A549 (cell line): ENCODE results near the gene LY6G6D. TPM values are rescaled to one million over a fixed set of nuclear protein-coding genes. Genes with fewer than 3 reads are reported as not detected.

Source experiments
- ATAC-seq, 2 experiments: fragments of 200-7000 bp in 1 of 2; fragments of >200 bp in 1 of 2; cut with Nextera tagmentation in 1 of 2; cut with Tn5 transposase in 1 of 2; 3 replicates each; pipeline versions ENCODE4 v1.8.0 to v1.9.1; 2018 to 2020; ENCODE audit warnings: mild to moderate bottlenecking in 1 of 2, moderate library complexity in 1 of 2
- CTCF ChIA-PET: fragments of 300-600 bp; sonication (Branson Sonifier 250); formaldehyde crosslinking; extraction: SDS; loops from one replicate; lab custom pipeline; 2021; ENCODE audit warnings: antibody characterized with exemption, inconsistent platforms; lab: Yijun Ruan, JAX
- POLR2A ChIA-PET: fragments of 350-600 bp; formaldehyde crosslinking; extraction: SDS; loops from one replicate; lab custom pipeline; 2021; ENCODE audit warnings: antibody characterized with exemption, inconsistent platforms; lab: Yijun Ruan, JAX
- DNase-seq, 2 experiments: peaks; one replicate each; pipeline versions ENCODE4 v3.0.0 to v3.0.0-alpha.2; 2011 to 2016; ENCODE audit warnings: low read depth in 1 of 2, low spot score in 1 of 2
- FAIRE-seq: peaks from 2 replicates; lab custom pipeline; 2011; peaks lifted over from hg19 to GRCh38; lab: Jason Lieb, UNC
- H3K27ac ChIP-seq, 2 experiments: fragments of >200 bp; sonication (Bioruptor Twin); formaldehyde crosslinking; 3 replicates each; pipeline ENCODE4 v1.5.1; 2016 to 2017
- H3K4me1 ChIP-seq: fragments of >200 bp; sonication (Bioruptor Twin); formaldehyde crosslinking; 3 replicates; pipeline ENCODE4 v1.6.1; 2016
- H3K4me2 ChIP-seq: fragments of >200 bp; sonication (Bioruptor Twin); formaldehyde crosslinking; 3 replicates; pipeline ENCODE4 v1.6.1; 2016
- H3K4me3 ChIP-seq: fragments of >200 bp; sonication (Bioruptor Twin); formaldehyde crosslinking; 3 replicates; pipeline ENCODE4 v1.5.1; 2016
- H3K9me3 ChIP-seq: fragments of >200 bp; sonication (Bioruptor Twin); formaldehyde crosslinking; 3 replicates; pipeline ENCODE4 v1.6.1; 2016
- BHLHE40 ChIP-seq: IDR thresholded peaks from 2 replicates; pipeline ENCODE4 v1.6.1; 2012; ENCODE audit warnings: low read depth, low read length, inconsistent platforms
- EHF ChIP-seq: fragments of 250-450 bp; sonication (Bioruptor Pico); IDR thresholded peaks from 2 replicates; pipeline ENCODE4 v1.5.0; 2020; ENCODE audit warnings: mild to moderate bottlenecking
- EP300 ChIP-seq, 2 experiments: fragments of >200 bp; sonication (Bioruptor Twin); formaldehyde crosslinking; IDR thresholded peaks; 2 replicates in 1 of 2; 3 replicates in 1 of 2; pipeline ENCODE4 v1.6.1; 2016 to 2017
- ESRRA ChIP-seq: fragments of 150-350 bp; IDR thresholded peaks from 2 replicates; pipeline ENCODE4 v1.6.1; 2014; ENCODE audit warnings: mild to moderate bottlenecking, low read length, borderline replicate concordance
- FOSL2 ChIP-seq, 2 experiments: fragments of 450-650 bp in 1 of 2; fragments of >200 bp in 1 of 2; sonication (Bioruptor Twin) in 1 of 2; formaldehyde crosslinking; IDR thresholded peaks; 2 replicates each; pipeline versions ENCODE4 v1.5.0 to v1.6.1; 2016 to 2020; ENCODE audit warnings: mild to moderate bottlenecking in 1 of 2, moderate library complexity in 1 of 2
- GATA3 ChIP-seq: IDR thresholded peaks from 2 replicates; pipeline ENCODE4 v1.6.1; 2012; ENCODE audit warnings: borderline replicate concordance
- KDM1A ChIP-seq: fragments of 200-600 bp; sonication (generic); IDR thresholded peaks from 2 replicates; pipeline ENCODE4 v1.6.1; 2016; ENCODE audit warnings: low read depth, mild to moderate bottlenecking
- MAZ ChIP-seq: fragments of 150-350 bp; IDR thresholded peaks from 2 replicates; pipeline ENCODE4 v1.6.1; 2014; ENCODE audit warnings: antibody characterized with exemption, low read depth, low read length, borderline replicate concordance
- NR3C1 ChIP-seq: fragments of >200 bp; sonication (Bioruptor Twin); formaldehyde crosslinking; IDR thresholded peaks from 3 replicates; pipeline ENCODE4 v1.6.1; 2017
- POLR2AphosphoS2 ChIP-seq: conservative IDR thresholded peaks from 2 replicates; pipeline ENCODE4 v1.6.1; 2012; ENCODE audit warnings: low read length, improper control_type of control experiment, inconsistent platforms
- RARB ChIP-seq: fragments of 250-450 bp; sonication (Bioruptor Pico); IDR thresholded peaks from 2 replicates; pipeline ENCODE4 v1.8.0; 2021; ENCODE audit warnings: mild to moderate bottlenecking, moderate library complexity
- RFX5 ChIP-seq: fragments of 450-650 bp; IDR thresholded peaks from 2 replicates; pipeline ENCODE4 v1.7.1; 2014; ENCODE audit warnings: antibody characterized with exemption, mild to moderate bottlenecking, moderate library complexity
- RNF2 ChIP-seq: fragments of 200-600 bp; sonication (generic); IDR thresholded peaks from 2 replicates; pipeline ENCODE4 v1.6.1; 2016; ENCODE audit warnings: low read depth, mild to moderate bottlenecking, antibody characterized with exemption, moderate library complexity, borderline replicate concordance
- TFCP2L1 ChIP-seq: fragments of 250-450 bp; sonication (Bioruptor Pico); IDR thresholded peaks from 2 replicates; pipeline ENCODE4 v1.5.0; 2021; ENCODE audit warnings: mild to moderate bottlenecking
- ZNF302 ChIP-seq: fragments of 250-450 bp; sonication (Bioruptor Pico); IDR thresholded peaks from 2 replicates; pipeline ENCODE4 v1.9.0; 2021; ENCODE audit warnings: inconsistent platforms, mild to moderate bottlenecking, moderate library complexity
- WGBS: methylation state at CpG from one replicate; pipeline ENCODE4 v1.1.6; 2017; ENCODE audit errors: missing lambda C conversion rate; 5-methylcytosine and 5-hydroxymethylcytosine counted together
- polyA plus RNA-seq, 4 experiments: library from polyadenylated mRNA; depleted of rRNA in 3 of 4; stranded (reverse); fragments of >200 nt; fragmentation: RNase III in 1 of 4; extraction: RNeasy Plus Mini Kit Qiagen cat#74134 plus additional on column Dnase treatment in 1 of 4; gene quantifications; 2 replicates in 3 of 4; 3 replicates in 1 of 4; pipeline ENCODE4 v1.2.3, GENCODE V29; 2011 to 2017
- TF ChIP-seq, protein P1 (sequence below): fragments of 200-600 bp; sonication (generic); IDR thresholded peaks from 2 replicates; pipeline ENCODE4 v1.6.1; 2016; ENCODE audit warnings: antibody characterized with exemption, mild to moderate bottlenecking, moderate library complexity
- TF ChIP-seq, protein P2 (sequence below): fragments of 450-650 bp; IDR thresholded peaks from 2 replicates; pipeline ENCODE4 v1.6.1; 2014; ENCODE audit warnings: antibody characterized with exemption
- TF ChIP-seq, protein P3 (sequence below): IDR thresholded peaks from 2 replicates; pipeline ENCODE4 v1.6.1; 2012; ENCODE audit warnings: low read depth, borderline replicate concordance
- TF ChIP-seq, protein P4 (sequence below): fragments of 250-450 bp; sonication (Bioruptor Pico); IDR thresholded peaks from 2 replicates; pipeline ENCODE4 v1.5.0; 2020; ENCODE audit warnings: low read depth, mild to moderate bottlenecking, moderate library complexity
- TF ChIP-seq, protein P5 (sequence below): IDR thresholded peaks from 2 replicates; pipeline ENCODE4 v1.6.1; 2012
- TF ChIP-seq, protein P6 (sequence below): fragments of 250-450 bp; sonication (Bioruptor Pico); IDR thresholded peaks from 2 replicates; pipeline ENCODE4 v1.5.0; 2021; ENCODE audit warnings: mild to moderate bottlenecking, moderate library complexity, borderline replicate concordance
- TF ChIP-seq, protein P7 (sequence below): fragments of >200 bp; sonication (Bioruptor Twin); formaldehyde crosslinking; IDR thresholded peaks from 2 replicates; pipeline ENCODE4 v1.6.1; 2016
- TF ChIP-seq, protein P8 (sequence below): fragments of >200 bp; sonication (Bioruptor Twin); formaldehyde crosslinking; IDR thresholded peaks from 3 replicates; pipeline ENCODE4 v1.5.1; 2016

Gene LY6G6D
- polyA plus RNA-seq, 2 of the 4 experiments (the other 2 are of a cell fraction) = not detected

DNA sequence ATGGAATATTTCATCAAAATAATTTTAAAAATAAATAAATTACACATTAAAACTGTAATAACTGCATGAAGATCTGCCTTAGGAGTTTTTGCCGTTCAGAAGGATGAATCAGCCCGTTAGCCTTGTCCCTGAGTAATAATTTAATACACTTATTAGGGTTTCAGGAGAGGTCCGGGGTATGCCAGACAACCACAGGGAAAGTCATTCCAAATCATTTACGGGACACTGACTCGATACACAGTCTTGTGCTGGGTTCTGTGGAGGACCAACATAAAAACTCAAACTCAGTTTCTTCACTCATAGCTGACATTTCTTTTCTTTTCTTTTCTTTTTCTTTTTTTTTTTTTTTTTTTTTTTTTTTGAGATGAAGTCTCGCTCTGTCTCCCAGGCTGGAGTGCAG lies 9.2 kb upstream of the LY6G6D start:
- no peak for DNase-seq
- no peak overlapping the region for H3K27ac ChIP-seq
- ChIA-PET CTCF (interaction anchor here (0.6 kb wide), 1 partner anchor 25 kb away, joined by 4 read pairs; the partner anchor contains the start of gene LY6G5C), POLR2A (interaction anchor here (1.2 kb wide), 1 partner anchor 122 kb away, joined by 3 read pairs; the partner anchor contains the start of gene HSPA1B)
- ATAC-seq = no peak
- FAIRE-seq = no peak
- no peaks in the 10 kb centered on the region for H3K9me3 ChIP-seq
- H3K4me2 ChIP-seq = no peak overlapping the region
- H3K4me3 ChIP-seq = no peak overlapping the region
- H3K4me1 ChIP-seq = peaks cover 11% of the 10 kb centered on the region; the same call in 2 of the 3 replicates
- 66% methylated on average over 6 of the region's 6 CpGs for WGBS
- no peak for TF ChIP-seq RARB (CRISPR knock-in tag)
- TF ChIP-seq NR3C1 = no peak
- TF ChIP-seq ZNF302 (CRISPR knock-in tag) = no peak
- no peak for TF ChIP-seq EHF
- TF ChIP-seq, protein P1, sequence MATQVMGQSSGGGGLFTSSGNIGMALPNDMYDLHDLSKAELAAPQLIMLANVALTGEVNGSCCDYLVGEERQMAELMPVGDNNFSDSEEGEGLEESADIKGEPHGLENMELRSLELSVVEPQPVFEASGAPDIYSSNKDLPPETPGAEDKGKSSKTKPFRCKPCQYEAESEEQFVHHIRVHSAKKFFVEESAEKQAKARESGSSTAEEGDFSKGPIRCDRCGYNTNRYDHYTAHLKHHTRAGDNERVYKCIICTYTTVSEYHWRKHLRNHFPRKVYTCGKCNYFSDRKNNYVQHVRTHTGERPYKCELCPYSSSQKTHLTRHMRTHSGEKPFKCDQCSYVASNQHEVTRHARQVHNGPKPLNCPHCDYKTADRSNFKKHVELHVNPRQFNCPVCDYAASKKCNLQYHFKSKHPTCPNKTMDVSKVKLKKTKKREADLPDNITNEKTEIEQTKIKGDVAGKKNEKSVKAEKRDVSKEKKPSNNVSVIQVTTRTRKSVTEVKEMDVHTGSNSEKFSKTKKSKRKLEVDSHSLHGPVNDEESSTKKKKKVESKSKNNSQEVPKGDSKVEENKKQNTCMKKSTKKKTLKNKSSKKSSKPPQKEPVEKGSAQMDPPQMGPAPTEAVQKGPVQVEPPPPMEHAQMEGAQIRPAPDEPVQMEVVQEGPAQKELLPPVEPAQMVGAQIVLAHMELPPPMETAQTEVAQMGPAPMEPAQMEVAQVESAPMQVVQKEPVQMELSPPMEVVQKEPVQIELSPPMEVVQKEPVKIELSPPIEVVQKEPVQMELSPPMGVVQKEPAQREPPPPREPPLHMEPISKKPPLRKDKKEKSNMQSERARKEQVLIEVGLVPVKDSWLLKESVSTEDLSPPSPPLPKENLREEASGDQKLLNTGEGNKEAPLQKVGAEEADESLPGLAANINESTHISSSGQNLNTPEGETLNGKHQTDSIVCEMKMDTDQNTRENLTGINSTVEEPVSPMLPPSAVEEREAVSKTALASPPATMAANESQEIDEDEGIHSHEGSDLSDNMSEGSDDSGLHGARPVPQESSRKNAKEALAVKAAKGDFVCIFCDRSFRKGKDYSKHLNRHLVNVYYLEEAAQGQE = no peak
- no peak for TF ChIP-seq RNF2
- no peak for TF ChIP-seq GATA3
- no peak for TF ChIP-seq TFCP2L1 (CRISPR knock-in tag)
- TF ChIP-seq, protein P2, sequence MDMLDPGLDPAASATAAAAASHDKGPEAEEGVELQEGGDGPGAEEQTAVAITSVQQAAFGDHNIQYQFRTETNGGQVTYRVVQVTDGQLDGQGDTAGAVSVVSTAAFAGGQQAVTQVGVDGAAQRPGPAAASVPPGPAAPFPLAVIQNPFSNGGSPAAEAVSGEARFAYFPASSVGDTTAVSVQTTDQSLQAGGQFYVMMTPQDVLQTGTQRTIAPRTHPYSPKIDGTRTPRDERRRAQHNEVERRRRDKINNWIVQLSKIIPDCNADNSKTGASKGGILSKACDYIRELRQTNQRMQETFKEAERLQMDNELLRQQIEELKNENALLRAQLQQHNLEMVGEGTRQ = no peak
- TF ChIP-seq, protein P3, sequence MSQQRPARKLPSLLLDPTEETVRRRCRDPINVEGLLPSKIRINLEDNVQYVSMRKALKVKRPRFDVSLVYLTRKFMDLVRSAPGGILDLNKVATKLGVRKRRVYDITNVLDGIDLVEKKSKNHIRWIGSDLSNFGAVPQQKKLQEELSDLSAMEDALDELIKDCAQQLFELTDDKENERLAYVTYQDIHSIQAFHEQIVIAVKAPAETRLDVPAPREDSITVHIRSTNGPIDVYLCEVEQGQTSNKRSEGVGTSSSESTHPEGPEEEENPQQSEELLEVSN = no peak
- no peak for TF ChIP-seq MAZ
- no peak for TF ChIP-seq POLR2AphosphoS2
- TF ChIP-seq FOSL2 (IDR thresholded peaks at IDR 0.05) = no peak
- TF ChIP-seq FOSL2 (CRISPR knock-in tag; IDR thresholded peaks at IDR 0.05) = no peak
- TF ChIP-seq KDM1A = no peak
- TF ChIP-seq, protein P4, sequence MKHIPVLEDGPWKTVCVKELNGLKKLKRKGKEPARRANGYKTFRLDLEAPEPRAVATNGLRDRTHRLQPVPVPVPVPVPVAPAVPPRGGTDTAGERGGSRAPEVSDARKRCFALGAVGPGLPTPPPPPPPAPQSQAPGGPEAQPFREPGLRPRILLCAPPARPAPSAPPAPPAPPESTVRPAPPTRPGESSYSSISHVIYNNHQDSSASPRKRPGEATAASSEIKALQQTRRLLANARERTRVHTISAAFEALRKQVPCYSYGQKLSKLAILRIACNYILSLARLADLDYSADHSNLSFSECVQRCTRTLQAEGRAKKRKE (CRISPR knock-in tag) = no peak
- TF ChIP-seq, protein P5, sequence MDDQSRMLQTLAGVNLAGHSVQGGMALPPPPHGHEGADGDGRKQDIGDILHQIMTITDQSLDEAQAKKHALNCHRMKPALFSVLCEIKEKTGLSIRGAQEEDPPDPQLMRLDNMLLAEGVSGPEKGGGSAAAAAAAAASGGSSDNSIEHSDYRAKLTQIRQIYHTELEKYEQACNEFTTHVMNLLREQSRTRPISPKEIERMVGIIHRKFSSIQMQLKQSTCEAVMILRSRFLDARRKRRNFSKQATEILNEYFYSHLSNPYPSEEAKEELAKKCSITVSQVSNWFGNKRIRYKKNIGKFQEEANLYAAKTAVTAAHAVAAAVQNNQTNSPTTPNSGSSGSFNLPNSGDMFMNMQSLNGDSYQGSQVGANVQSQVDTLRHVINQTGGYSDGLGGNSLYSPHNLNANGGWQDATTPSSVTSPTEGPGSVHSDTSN = no peak
- TF ChIP-seq RFX5 = no peak

DNA sequence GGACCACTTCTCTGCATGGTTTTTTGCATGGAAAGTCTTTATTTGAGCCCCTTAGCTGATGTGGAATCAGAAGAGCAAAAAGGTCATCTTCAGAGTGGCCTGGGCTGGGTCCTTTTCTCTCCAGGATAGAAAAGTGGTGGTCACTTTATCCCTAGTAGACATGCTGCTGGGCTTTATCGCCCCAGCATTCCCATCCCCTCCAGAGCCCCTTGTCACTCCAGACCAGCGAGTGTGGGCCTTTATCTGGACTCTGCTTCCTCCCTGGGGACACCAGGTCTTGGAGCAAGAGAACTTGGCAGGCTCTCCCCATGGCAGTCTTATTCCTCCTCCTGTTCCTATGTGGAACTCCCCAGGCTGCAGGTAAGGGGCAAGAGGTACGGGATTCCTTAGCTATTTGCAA lies 8.5 kb upstream of the LY6G6D start, which contains the start of gene LY6G6F:
Gene LY6G6F (plus strand): TSS at position 268 of the 400 bp plus-strand sequence. CDS start 41 bp downstream, at position 309.
- no peak within 1 kb of the TSS for H3K27ac ChIP-seq
- DNase-seq (no peak), FAIRE-seq (no peak), ATAC-seq (no peak)
- peaks cover 7% of the 10 kb centered on the region; the same call in 1 of the 3 replicates for H3K4me1 ChIP-seq
- H3K9me3 ChIP-seq = no peaks in the 10 kb centered on the region
- WGBS = 57% methylated on average over 3 of the region's 3 CpGs
- ChIA-PET CTCF (interaction anchor here (0.6 kb wide), 1 partner anchor 25 kb away, joined by 4 read pairs; the partner anchor contains the start of gene LY6G5C), POLR2A (interaction anchor here (1.2 kb wide), 1 partner anchor 121 kb away, joined by 3 read pairs; the partner anchor contains the start of gene HSPA1B)
- no peak within 1 kb of the TSS for H3K4me2 ChIP-seq
- no peak within 1 kb of the TSS for H3K4me3 ChIP-seq
- TF ChIP-seq, protein P6, sequence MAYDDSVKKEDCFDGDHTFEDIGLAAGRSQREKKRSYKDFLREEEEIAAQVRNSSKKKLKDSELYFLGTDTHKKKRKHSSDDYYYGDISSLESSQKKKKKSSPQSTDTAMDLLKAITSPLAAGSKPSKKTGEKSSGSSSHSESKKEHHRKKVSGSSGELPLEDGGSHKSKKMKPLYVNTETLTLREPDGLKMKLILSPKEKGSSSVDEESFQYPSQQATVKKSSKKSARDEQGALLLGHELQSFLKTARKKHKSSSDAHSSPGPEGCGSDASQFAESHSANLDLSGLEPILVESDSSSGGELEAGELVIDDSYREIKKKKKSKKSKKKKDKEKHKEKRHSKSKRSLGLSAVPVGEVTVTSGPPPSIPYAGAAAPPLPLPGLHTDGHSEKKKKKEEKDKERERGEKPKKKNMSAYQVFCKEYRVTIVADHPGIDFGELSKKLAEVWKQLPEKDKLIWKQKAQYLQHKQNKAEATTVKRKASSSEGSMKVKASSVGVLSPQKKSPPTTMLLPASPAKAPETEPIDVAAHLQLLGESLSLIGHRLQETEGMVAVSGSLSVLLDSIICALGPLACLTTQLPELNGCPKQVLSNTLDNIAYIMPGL (CRISPR knock-in tag) = no peak
- TF ChIP-seq, protein P7, sequence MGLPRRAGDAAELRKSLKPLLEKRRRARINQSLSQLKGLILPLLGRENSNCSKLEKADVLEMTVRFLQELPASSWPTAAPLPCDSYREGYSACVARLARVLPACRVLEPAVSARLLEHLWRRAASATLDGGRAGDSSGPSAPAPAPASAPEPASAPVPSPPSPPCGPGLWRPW = no peak
- no peak for TF ChIP-seq ZNF302 (CRISPR knock-in tag)
- no peak for TF ChIP-seq RARB (CRISPR knock-in tag)
- TF ChIP-seq, protein P8, sequence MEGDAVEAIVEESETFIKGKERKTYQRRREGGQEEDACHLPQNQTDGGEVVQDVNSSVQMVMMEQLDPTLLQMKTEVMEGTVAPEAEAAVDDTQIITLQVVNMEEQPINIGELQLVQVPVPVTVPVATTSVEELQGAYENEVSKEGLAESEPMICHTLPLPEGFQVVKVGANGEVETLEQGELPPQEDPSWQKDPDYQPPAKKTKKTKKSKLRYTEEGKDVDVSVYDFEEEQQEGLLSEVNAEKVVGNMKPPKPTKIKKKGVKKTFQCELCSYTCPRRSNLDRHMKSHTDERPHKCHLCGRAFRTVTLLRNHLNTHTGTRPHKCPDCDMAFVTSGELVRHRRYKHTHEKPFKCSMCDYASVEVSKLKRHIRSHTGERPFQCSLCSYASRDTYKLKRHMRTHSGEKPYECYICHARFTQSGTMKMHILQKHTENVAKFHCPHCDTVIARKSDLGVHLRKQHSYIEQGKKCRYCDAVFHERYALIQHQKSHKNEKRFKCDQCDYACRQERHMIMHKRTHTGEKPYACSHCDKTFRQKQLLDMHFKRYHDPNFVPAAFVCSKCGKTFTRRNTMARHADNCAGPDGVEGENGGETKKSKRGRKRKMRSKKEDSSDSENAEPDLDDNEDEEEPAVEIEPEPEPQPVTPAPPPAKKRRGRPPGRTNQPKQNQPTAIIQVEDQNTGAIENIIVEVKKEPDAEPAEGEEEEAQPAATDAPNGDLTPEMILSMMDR = no peak
- no peak for TF ChIP-seq BHLHE40
- no peak for TF ChIP-seq TFCP2L1 (CRISPR knock-in tag)
- no peak for TF ChIP-seq ESRRA
- TF ChIP-seq EHF = no peak
- TF ChIP-seq RNF2 = no peak
- TF ChIP-seq, protein P3 = no peak
- TF ChIP-seq EP300 (IDR thresholded peaks at IDR 0.05) = no peak
